A549 (cell line): Measurements from ENCODE around the gene AGRN. TPM values are rescaled to one million over a fixed set of nuclear protein-coding genes. Genes with fewer than 3 reads are reported as not detected.

Experiments used
- ATAC-seq, 2 experiments: fragments of 200-7000 bp in 1 of 2; fragments of >200 bp in 1 of 2; cut with Nextera tagmentation in 1 of 2; cut with Tn5 transposase in 1 of 2; 3 replicates each; pipeline versions ENCODE4 v1.8.0 to v1.9.1; 2018 to 2020; ENCODE audit warnings: mild to moderate bottlenecking in 1 of 2, moderate library complexity in 1 of 2
- CTCF ChIA-PET: fragments of 300-600 bp; sonication (Branson Sonifier 250); formaldehyde crosslinking; extraction: SDS; loops from one replicate; lab custom pipeline; 2021; ENCODE audit warnings: antibody characterized with exemption, inconsistent platforms; lab: Yijun Ruan, JAX
- POLR2A ChIA-PET: fragments of 350-600 bp; formaldehyde crosslinking; extraction: SDS; loops from one replicate; lab custom pipeline; 2021; ENCODE audit warnings: antibody characterized with exemption, inconsistent platforms; lab: Yijun Ruan, JAX
- DNase-seq, 2 experiments: peaks; one replicate each; pipeline versions ENCODE4 v3.0.0 to v3.0.0-alpha.2; 2011 to 2016; ENCODE audit warnings: low read depth in 1 of 2, low spot score in 1 of 2
- FAIRE-seq: peaks from 2 replicates; lab custom pipeline; 2011; peaks lifted over from hg19 to GRCh38; lab: Jason Lieb, UNC
- H3K27ac ChIP-seq, 2 experiments: fragments of >200 bp; sonication (Bioruptor Twin); formaldehyde crosslinking; 3 replicates each; pipeline ENCODE4 v1.5.1; 2016 to 2017
- H3K4me1 ChIP-seq: fragments of >200 bp; sonication (Bioruptor Twin); formaldehyde crosslinking; 3 replicates; pipeline ENCODE4 v1.6.1; 2016
- H3K4me2 ChIP-seq: fragments of >200 bp; sonication (Bioruptor Twin); formaldehyde crosslinking; 3 replicates; pipeline ENCODE4 v1.6.1; 2016
- H3K4me3 ChIP-seq: fragments of >200 bp; sonication (Bioruptor Twin); formaldehyde crosslinking; 3 replicates; pipeline ENCODE4 v1.5.1; 2016
- H3K9me3 ChIP-seq: fragments of >200 bp; sonication (Bioruptor Twin); formaldehyde crosslinking; 3 replicates; pipeline ENCODE4 v1.6.1; 2016
- CHD2 ChIP-seq: fragments of 150-350 bp; IDR thresholded peaks from 2 replicates; pipeline ENCODE4 v1.6.1; 2014; ENCODE audit warnings: low read length; ENCODE audit not compliant: partially characterized antibody
- CTCF ChIP-seq: fragments of >200 bp; sonication (Bioruptor Twin); formaldehyde crosslinking; IDR thresholded peaks from 3 replicates; pipeline ENCODE4 v1.5.1; 2016
- E2F6 ChIP-seq: IDR thresholded peaks from 2 replicates; pipeline ENCODE4 v1.6.1; 2012; ENCODE audit warnings: low read depth, borderline replicate concordance
- ELK1 ChIP-seq: fragments of 150-350 bp; IDR thresholded peaks from 2 replicates; pipeline ENCODE4 v1.6.1; 2014; ENCODE audit warnings: low read depth, mild to moderate bottlenecking, low read length
- EP300 ChIP-seq, 2 experiments: fragments of >200 bp; sonication (Bioruptor Twin); formaldehyde crosslinking; IDR thresholded peaks; 2 replicates in 1 of 2; 3 replicates in 1 of 2; pipeline ENCODE4 v1.6.1; 2016 to 2017
- ESRRA ChIP-seq: fragments of 150-350 bp; IDR thresholded peaks from 2 replicates; pipeline ENCODE4 v1.6.1; 2014; ENCODE audit warnings: mild to moderate bottlenecking, low read length, borderline replicate concordance
- FOSB ChIP-seq: fragments of 250-450 bp; sonication (Bioruptor Pico); IDR thresholded peaks from 2 replicates; pipeline ENCODE4 v1.5.0; 2020; ENCODE audit warnings: mild to moderate bottlenecking, moderate library complexity
- FOSL2 ChIP-seq, 2 experiments: fragments of 450-650 bp in 1 of 2; fragments of >200 bp in 1 of 2; sonication (Bioruptor Twin) in 1 of 2; formaldehyde crosslinking; IDR thresholded peaks; 2 replicates each; pipeline versions ENCODE4 v1.5.0 to v1.6.1; 2016 to 2020; ENCODE audit warnings: mild to moderate bottlenecking in 1 of 2, moderate library complexity in 1 of 2
- FOXS1 ChIP-seq: fragments of 250-450 bp; sonication (Bioruptor Pico); IDR thresholded peaks from 2 replicates; pipeline ENCODE4 v1.5.0; 2020; ENCODE audit warnings: mild to moderate bottlenecking, moderate library complexity
- HOXB13 ChIP-seq: fragments of 250-450 bp; sonication (Bioruptor Pico); IDR thresholded peaks from 2 replicates; pipeline ENCODE4 v1.5.0; 2020; ENCODE audit warnings: low read depth, mild to moderate bottlenecking, moderate library complexity
- HOXB5 ChIP-seq: fragments of 250-450 bp; sonication (Bioruptor Pico); IDR thresholded peaks from 2 replicates; pipeline ENCODE4 v1.5.0; 2020; ENCODE audit warnings: mild to moderate bottlenecking, moderate library complexity
- NPAS2 ChIP-seq: fragments of 250-450 bp; sonication (Bioruptor Pico); IDR thresholded peaks from 2 replicates; pipeline ENCODE4 v1.8.0; 2022; ENCODE audit warnings: mild to moderate bottlenecking, moderate library complexity, borderline replicate concordance
- RAD21 ChIP-seq, 2 experiments: fragments of >200 bp in 1 of 2; sonication (Bioruptor Twin) in 1 of 2; formaldehyde crosslinking in 1 of 2; IDR thresholded peaks in 1 of 2; conservative IDR thresholded peaks in 1 of 2; 2 replicates in 1 of 2; 3 replicates in 1 of 2; pipeline ENCODE4 v1.6.1; 2012 to 2018; ENCODE audit warnings: inconsistent platforms in 1 of 2
- RCOR1 ChIP-seq: fragments of 150-350 bp; IDR thresholded peaks from 2 replicates; pipeline ENCODE4 v1.6.1; 2014; ENCODE audit warnings: antibody characterized with exemption, low read length, low read depth
- SMC3 ChIP-seq: fragments of >200 bp; sonication (Bioruptor Twin); formaldehyde crosslinking; IDR thresholded peaks from 3 replicates; pipeline ENCODE4 v1.6.1; 2018; ENCODE audit warnings: inconsistent platforms
- USF2 ChIP-seq: fragments of 450-650 bp; IDR thresholded peaks from 2 replicates; pipeline ENCODE4 v1.6.1; 2014; ENCODE audit warnings: antibody characterized with exemption
- ZC3H11A ChIP-seq: fragments of 450-650 bp; IDR thresholded peaks from 2 replicates; pipeline ENCODE4 v1.6.1; 2014; ENCODE audit warnings: antibody characterized with exemption, mild to moderate bottlenecking
- ZFP36 ChIP-seq: fragments of 450-650 bp; IDR thresholded peaks from 2 replicates; pipeline ENCODE4 v1.6.1; 2014; ENCODE audit warnings: borderline replicate concordance; ENCODE audit not compliant: partially characterized antibody
- WGBS: methylation state at CpG from one replicate; pipeline ENCODE4 v1.1.6; 2017; ENCODE audit errors: missing lambda C conversion rate; 5-methylcytosine and 5-hydroxymethylcytosine counted together
- polyA plus RNA-seq, 4 experiments: library from polyadenylated mRNA; depleted of rRNA in 3 of 4; stranded (reverse); fragments of >200 nt; fragmentation: RNase III in 1 of 4; extraction: RNeasy Plus Mini Kit Qiagen cat#74134 plus additional on column Dnase treatment in 1 of 4; gene quantifications; 2 replicates in 3 of 4; 3 replicates in 1 of 4; pipeline ENCODE4 v1.2.3, GENCODE V29; 2011 to 2017

AGRN gene
- polyA plus RNA-seq, 2 of the 4 experiments (the other 2 are of a cell fraction), result 23.9 to 90.9 TPM

GRCh38 chr1:1033731-1034438, 14.0 kb downstream of the AGRN start:
- CTCF ChIA-PET, result interaction anchor here (0.6 to 2.7 kb wide), 4 partner anchors 16 to 31 kb away, joined by 3 to 8 read pairs (median 4); no protein-coding TSS in a partner anchor

GRCh38 chr1:1034439-1034781, 14.5 kb downstream of the AGRN start:
- FAIRE-seq, result no peak
- Histone ChIP-seq H3K27ac (no peak overlapping the region), H3K4me2 (no peak overlapping the region), H3K4me1 (no peaks in the 10 kb centered on the region; the same call in 2 of the 3 replicates), H3K4me3 (no peak overlapping the region), H3K9me3 (no peaks in the 10 kb centered on the region)
- ChIA-PET CTCF (interaction anchor here (0.6 to 2.7 kb wide), 3 partner anchors 24 to 32 kb away, joined by 3 to 8 read pairs (median 5); no protein-coding TSS in a partner anchor), POLR2A (no interaction called here)
- no peak for ATAC-seq
- WGBS, result 98% methylated on average over 15 of the region's 30 CpGs
- no peak for TF ChIP-seq ESRRA
- no peak for TF ChIP-seq HOXB5 (CRISPR knock-in tag)
- TF ChIP-seq CHD2, result no peak
- TF ChIP-seq RAD21 (conservative IDR thresholded peaks at IDR 0.05 in 1 of 2, IDR thresholded peaks at IDR 0.05 in 1 of 2), result no peak
- TF ChIP-seq ELK1, result no peak
- no peak for TF ChIP-seq USF2
- TF ChIP-seq FOSL2 (IDR thresholded peaks at IDR 0.05), result no peak
- TF ChIP-seq FOSL2 (CRISPR knock-in tag; IDR thresholded peaks at IDR 0.05), result no peak
- no peak for TF ChIP-seq ZC3H11A
- TF ChIP-seq EP300 (IDR thresholded peaks at IDR 0.05), result no peak
- TF ChIP-seq FOSB (CRISPR knock-in tag), result no peak
- no peak for TF ChIP-seq NPAS2 (CRISPR knock-in tag)
- no peak for TF ChIP-seq E2F6
- TF ChIP-seq ZFP36, result no peak
- no peak for TF ChIP-seq RCOR1
- TF ChIP-seq HOXB13, result no peak
- no peak for TF ChIP-seq SMC3
- TF ChIP-seq FOXS1 (CRISPR knock-in tag), result no peak
- TF ChIP-seq CTCF, result no peak
- DNase-seq, result no peak

More at GRCh38 chr1:1033731-1034438, 14.0 kb downstream of the AGRN start:
- no peak for TF ChIP-seq CTCF
- 97% methylated on average over 44 of the region's 71 CpGs for WGBS
- no peak overlapping the region for H3K4me3 ChIP-seq
- no peaks in the 10 kb centered on the region; the same call in 2 of the 3 replicates for H3K4me1 ChIP-seq
- no peak for DNase-seq
- FAIRE-seq, result no peak
- H3K9me3 ChIP-seq, result no peaks in the 10 kb centered on the region
- H3K27ac ChIP-seq, result no peak overlapping the region
- H3K4me2 ChIP-seq, result no peak overlapping the region
- ATAC-seq, result no peak
- POLR2A ChIA-PET, result no interaction called here
